PC-3 (cell line): ENCODE measurements around the gene OR5L2.

ENCODE experiments used
- EZH2 ChIP-seq: fragments of 300-600 bp; sonication (generic); IDR thresholded peaks from one replicate; pipeline ENCODE4 v1.6.1; 2017; ENCODE audit warnings: antibody characterized with exemption, mild to moderate bottlenecking, low read length; ENCODE audit not compliant: unreplicated experiment
- TF ChIP-seq, protein P1 (sequence below): fragments of 300-600 bp; sonication (generic); conservative IDR thresholded peaks from 2 replicates; pipeline ENCODE4 v1.5.1; 2017; ENCODE audit warnings: antibody characterized with exemption, low read depth, mild to moderate bottlenecking, low read length

DNA sequence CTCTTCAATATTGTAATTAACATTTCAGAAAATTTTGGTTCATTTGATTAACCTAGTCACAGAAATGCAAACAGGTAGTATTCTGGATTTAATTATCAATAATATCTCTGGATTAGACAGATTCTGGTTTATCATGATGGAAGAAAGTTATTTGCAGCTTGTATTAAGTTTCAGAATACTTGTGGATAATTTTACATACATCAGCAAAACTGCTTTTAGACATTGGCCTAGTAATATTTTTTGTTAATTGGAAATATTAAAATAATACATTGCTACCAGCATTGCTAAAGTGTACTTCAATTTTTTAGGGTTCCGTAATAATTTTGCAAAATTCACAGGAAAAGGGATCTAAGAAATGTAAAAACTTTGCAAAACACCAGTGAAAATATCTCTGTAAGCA is 35.4 kb upstream of the OR5L2 start:
- TF ChIP-seq, protein P1, sequence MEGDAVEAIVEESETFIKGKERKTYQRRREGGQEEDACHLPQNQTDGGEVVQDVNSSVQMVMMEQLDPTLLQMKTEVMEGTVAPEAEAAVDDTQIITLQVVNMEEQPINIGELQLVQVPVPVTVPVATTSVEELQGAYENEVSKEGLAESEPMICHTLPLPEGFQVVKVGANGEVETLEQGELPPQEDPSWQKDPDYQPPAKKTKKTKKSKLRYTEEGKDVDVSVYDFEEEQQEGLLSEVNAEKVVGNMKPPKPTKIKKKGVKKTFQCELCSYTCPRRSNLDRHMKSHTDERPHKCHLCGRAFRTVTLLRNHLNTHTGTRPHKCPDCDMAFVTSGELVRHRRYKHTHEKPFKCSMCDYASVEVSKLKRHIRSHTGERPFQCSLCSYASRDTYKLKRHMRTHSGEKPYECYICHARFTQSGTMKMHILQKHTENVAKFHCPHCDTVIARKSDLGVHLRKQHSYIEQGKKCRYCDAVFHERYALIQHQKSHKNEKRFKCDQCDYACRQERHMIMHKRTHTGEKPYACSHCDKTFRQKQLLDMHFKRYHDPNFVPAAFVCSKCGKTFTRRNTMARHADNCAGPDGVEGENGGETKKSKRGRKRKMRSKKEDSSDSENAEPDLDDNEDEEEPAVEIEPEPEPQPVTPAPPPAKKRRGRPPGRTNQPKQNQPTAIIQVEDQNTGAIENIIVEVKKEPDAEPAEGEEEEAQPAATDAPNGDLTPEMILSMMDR = no peak
- TF ChIP-seq EZH2 = no peak
